HCT116 (cell line): Measurements from ENCODE around the gene PSME2.

Experiments used
- CTCF ChIP-seq, 3 experiments: fragments of 200-600 bp in 1 of 3; sonication (generic) in 1 of 3; IDR thresholded peaks in 2 of 3; conservative IDR thresholded peaks in 1 of 3; 2 replicates each; pipeline ENCODE4 v1.5.1; 2012 to 2017; ENCODE audit warnings: low read depth in 2 of 3, low read length in 2 of 3, antibody characterized with exemption in 1 of 3, borderline replicate concordance in 1 of 3, control low read depth in 1 of 3, mild to moderate bottlenecking in 1 of 3, mixed read lengths in 1 of 3, mixed run types in 1 of 3, moderate library complexity in 1 of 3; ENCODE audit not compliant: insufficient read depth in 1 of 3
- MAX ChIP-seq: IDR thresholded peaks from 2 replicates; pipeline ENCODE4 v1.6.1; 2012
- POLR2A ChIP-seq: IDR thresholded peaks from 2 replicates; pipeline ENCODE4 v1.7.0; 2011; ENCODE audit warnings: borderline replicate concordance; ENCODE audit not compliant: insufficient read depth, insufficient read length; ENCODE audit errors: extremely low read depth
- YY1 ChIP-seq: IDR thresholded peaks from 2 replicates; pipeline ENCODE4 v1.6.1; 2011; ENCODE audit warnings: low read length, low read depth, moderate library complexity, mild to moderate bottlenecking; ENCODE audit not compliant: insufficient replicate concordance; ENCODE audit errors: extremely low read depth

- TF ChIP-seq POLR2A (no peak), YY1 (no peak), MAX (no peak), CTCF (IDR thresholded peaks at IDR 0.05 in 2 of 3, conservative IDR thresholded peaks at IDR 0.05 in 1 of 3; ENCODE audit: borderline replicate concordance in 1 of 3, insufficient read depth in 1 of 3, low read depth in 2 of 3, low read length in 2 of 3) (no peak)
Measured at GRCh38 chr14:24132976-24133375, 13.4 kb downstream of the PSME2 start.
